Bone marrow (tissue), 2 donors: ENCODE data around the gene FCHO1.
A peak's percentile ranks its signal among the peaks of the same experiment; 100 is the strongest.
"Not testable (repeated sequence)": the region's sequence is repeated elsewhere in the genome, so short reads cannot be mapped to it uniquely, and the experiment has no call there.

ENCODE experiments used
- DNase-seq, 2 donors: peaks; one replicate each; lab custom pipeline; 2025; lab: John Stamatoyannopoulos, UW

Gene FCHO1

GRCh38 chr19:17794731-17795494 is 43.6 kb downstream of the FCHO1 start, which contains the start of gene B3GNT3:
Gene B3GNT3 (plus strand): TSS chr19:17795138. CDS start chr19:17807808, 12,670 bp downstream.
- DNase-seq, result peak in 1 of 2 donors; percentile 28

- no peak for DNase-seq
These were observed 44.2 kb downstream of the FCHO1 start for GRCh38 chr19:17795495-17795856.

GRCh38 chr19:17796013-17796837 is 44.9 kb downstream of the FCHO1 start:
- no peak for DNase-seq

GRCh38 chr19:17796838-17797423 is 45.7 kb downstream of the FCHO1 start:
- DNase-seq, result no peak

GRCh38 chr19:17797424-17798201 is 46.3 kb downstream of the FCHO1 start:
- DNase-seq, result no peak

GRCh38 chr19:17798599-17798998 is 47.3 kb downstream of the FCHO1 start:
- DNase-seq, result not testable (repeated sequence)

GRCh38 chr19:17802137-17802858 is 51.0 kb downstream of the FCHO1 start:
- no peak for DNase-seq

- peak; percentile 11 to 43 for DNase-seq
These were observed 52.1 kb downstream of the FCHO1 start for GRCh38 chr19:17803264-17803896.

- DNase-seq, result no peak
These were observed 54.1 kb downstream of the FCHO1 start for GRCh38 chr19:17805427-17805826.

GRCh38 chr19:17806945-17807344 is 55.7 kb downstream of the FCHO1 start:
- peak in 1 of 2 donors; percentile 17 for DNase-seq

GRCh38 chr19:17807731-17808316 is 56.5 kb downstream of the FCHO1 start:
- DNase-seq, result peak in 1 of 2 donors; percentile 15

GRCh38 chr19:17811103-17811502 is 59.8 kb downstream of the FCHO1 start:
- DNase-seq, result no peak

- no peak for DNase-seq
These were observed 60.4 kb downstream of the FCHO1 start for GRCh38 chr19:17811681-17812080.

GRCh38 chr19:17812099-17812498 is 60.8 kb downstream of the FCHO1 start:
- DNase-seq, result no peak

- DNase-seq, result no peak
These were observed 66.5 kb downstream of the FCHO1 start for GRCh38 chr19:17817668-17818363.

- no peak for DNase-seq
These were observed 69.9 kb downstream of the FCHO1 start, which contains the start of gene INSL3 for GRCh38 chr19:17821190-17821589. Gene INSL3 (minus strand): TSS chr19:17821519. CDS start chr19:17821506, 13 bp downstream.

GRCh38 chr19:17824339-17824738 is 73.1 kb downstream of the FCHO1 start:
- DNase-seq, result no peak

GRCh38 chr19:17826508-17827056 is 75.3 kb downstream of the FCHO1 start:
- DNase-seq, result no peak

GRCh38 chr19:17829855-17830566 is 78.7 kb downstream of the FCHO1 start:
- DNase-seq, result no peak
